GM18517 (cell line): Measurements from ENCODE around the gene HP.
"Not testable (repeated sequence)": the region's sequence is repeated elsewhere in the genome, so short reads cannot be mapped to it uniquely, and the experiment has no call there.

Experiments
- ATAC-seq: cut with Tn5 transposase; IDR thresholded peaks from one replicate; pipeline ENCODE4 v1.9.1; 2021; ENCODE audit warnings: mild to moderate bottlenecking, moderate library complexity; ENCODE audit not compliant: unreplicated experiment

The HP gene, protein sequence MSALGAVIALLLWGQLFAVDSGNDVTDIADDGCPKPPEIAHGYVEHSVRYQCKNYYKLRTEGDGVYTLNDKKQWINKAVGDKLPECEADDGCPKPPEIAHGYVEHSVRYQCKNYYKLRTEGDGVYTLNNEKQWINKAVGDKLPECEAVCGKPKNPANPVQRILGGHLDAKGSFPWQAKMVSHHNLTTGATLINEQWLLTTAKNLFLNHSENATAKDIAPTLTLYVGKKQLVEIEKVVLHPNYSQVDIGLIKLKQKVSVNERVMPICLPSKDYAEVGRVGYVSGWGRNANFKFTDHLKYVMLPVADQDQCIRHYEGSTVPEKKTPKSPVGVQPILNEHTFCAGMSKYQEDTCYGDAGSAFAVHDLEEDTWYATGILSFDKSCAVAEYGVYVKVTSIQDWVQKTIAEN

DNA sequence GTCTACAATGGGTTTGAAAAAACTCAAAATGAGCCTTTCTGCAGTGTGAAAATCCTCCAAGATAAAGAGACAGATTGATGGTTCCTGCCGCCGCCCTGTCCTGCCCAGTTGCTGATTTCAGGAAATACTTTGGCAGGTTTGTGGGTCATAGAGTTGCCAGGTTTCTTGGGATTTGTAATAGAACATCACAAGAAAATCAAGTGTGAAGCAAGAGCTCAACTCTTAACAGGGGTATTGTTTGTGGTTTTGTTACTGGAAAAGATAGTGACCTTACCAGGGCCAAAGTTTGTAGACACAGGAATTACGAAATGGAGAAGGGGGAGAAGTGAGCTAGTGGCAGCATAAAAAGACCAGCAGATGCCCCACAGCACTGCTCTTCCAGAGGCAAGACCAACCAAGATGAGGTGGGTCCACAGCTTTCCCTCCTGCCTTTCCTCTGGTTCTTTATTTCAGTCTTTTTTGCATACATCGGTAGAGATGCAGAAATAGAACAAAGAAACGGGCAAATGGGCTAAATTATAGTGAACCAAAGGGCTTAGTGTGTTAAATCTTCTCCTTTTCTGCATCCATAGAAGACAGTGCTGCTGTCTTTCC is at the start of gene HP:
TSS of gene HP (plus strand) at position 252 of the 594 bp plus-strand sequence. CDS start at position 400, 148 bp downstream.
- not testable (repeated sequence) for ATAC-seq

DNA sequence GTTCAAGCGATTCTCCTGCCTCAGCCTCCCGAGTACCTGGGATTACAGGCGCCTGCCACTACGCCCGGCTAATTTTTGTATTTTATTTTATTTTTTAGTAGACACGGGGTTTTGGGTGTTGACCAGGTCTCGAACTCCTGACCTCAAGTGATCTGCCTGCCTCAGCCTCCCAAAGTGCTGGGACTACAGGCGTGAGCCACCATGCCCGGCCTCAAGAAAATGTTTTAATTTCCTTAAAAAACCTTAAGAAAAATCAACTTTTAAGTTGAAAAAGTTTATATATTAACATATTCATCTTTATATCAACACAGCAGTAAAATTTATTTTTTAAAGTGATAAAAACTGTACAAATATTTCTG is 46.3 kb upstream of the HP start:
- not testable (repeated sequence) for ATAC-seq

DNA sequence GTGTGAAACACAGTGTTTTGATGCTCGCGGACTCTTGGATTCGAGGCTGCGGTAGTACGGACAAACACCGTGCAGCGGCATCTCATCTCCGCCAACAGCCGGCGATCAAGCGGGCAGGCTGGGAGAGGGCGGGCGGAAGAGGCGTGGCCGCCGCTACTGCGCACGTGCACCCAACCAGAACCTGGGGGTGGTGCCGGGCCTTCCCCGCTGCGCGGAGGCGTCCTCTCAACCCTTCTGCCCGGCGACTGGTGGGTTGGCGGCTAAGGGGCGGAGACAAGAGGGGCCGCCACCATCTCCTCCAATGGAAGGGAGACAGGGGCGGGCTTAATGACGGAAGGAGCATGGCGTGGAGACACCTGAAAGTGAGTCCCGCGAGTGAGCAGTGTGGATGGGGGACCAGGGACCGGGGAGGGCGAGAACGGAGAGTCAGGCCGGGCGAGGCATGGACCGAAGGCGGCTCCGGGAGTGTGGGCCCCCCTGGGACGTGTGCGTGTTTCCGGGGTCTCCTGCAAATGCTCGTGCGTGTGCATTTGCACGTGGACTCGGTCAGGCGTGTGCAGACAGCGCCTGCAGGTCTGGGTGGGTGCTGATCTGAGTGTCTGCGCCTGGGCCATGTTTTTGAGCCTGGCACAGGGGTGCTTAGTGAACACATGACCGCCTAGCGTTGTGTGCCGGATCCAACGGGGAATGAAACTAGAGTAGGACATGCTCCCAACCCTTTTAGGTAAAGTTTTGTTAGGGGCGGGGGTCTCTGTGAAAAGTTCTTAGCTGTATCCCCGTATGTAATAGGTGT is 45.7 kb upstream of the HP start, which contains the start of gene DHODH:
TSS of gene DHODH (plus strand) at position 321 of the 793 bp plus-strand sequence. CDS start at position 342, 21 bp downstream.
- ATAC-seq: peak; percentile 98

DNA sequence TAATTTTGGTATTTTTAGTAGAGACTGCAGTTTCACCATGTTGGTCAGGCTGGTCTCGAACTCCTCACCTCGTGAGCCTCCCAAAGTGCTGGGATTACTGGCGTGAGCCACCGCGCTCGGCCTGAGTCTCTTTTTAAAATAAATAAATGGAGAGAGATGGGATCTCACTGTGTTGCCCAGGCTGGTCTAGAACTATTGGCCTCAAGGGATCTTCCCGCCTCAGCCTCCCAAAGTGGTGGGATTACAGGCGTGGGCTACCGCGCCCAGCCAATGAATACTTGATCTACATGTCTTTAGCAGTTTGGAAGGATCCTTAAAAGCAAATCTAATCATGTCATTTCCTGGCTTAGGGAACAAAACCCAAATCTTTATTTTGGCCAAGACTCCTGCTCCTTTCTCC is 44.5 kb upstream of the HP start:
- ATAC-seq: no peak

DNA sequence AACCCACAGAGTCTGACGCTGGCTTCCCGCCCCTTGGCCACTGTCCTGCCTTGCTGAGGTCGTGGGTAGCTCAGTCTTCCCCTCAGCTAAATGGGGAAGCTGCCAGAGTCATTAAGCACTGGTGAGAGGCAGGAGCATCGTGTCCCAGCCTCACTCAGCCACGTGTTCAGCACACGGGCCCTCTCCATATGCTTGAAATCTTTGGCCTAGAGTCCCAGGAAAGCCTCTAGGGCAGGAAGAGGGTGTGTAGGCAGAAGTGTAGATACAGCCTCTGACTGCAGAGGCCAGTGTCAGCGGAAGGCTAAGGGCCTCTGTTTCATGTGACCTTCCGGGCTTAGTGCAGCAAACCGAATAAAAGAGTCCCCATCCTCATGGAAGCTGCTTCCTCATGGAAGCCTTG is 41.7 kb upstream of the HP start:
- ATAC-seq: no peak

DNA sequence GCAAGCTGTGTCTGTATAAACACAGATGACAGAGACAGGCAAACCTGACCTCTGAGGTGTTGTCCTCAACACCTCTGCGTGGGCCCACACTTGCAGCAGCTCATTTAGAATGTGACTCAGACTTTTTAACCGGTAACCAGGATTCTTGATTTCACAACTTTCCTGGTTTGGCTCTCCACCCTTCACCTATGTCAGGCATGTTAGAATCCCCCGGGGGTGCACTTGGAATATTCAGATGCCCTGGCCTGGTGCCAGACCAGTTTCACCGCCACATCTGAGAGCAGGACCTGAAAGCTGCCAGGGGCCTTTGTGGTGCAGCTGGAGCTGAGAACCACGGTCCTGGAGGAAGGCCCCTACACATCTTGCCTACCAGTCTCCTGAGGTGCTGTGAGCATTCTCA is 40.9 kb upstream of the HP start:
- ATAC-seq: no peak

DNA sequence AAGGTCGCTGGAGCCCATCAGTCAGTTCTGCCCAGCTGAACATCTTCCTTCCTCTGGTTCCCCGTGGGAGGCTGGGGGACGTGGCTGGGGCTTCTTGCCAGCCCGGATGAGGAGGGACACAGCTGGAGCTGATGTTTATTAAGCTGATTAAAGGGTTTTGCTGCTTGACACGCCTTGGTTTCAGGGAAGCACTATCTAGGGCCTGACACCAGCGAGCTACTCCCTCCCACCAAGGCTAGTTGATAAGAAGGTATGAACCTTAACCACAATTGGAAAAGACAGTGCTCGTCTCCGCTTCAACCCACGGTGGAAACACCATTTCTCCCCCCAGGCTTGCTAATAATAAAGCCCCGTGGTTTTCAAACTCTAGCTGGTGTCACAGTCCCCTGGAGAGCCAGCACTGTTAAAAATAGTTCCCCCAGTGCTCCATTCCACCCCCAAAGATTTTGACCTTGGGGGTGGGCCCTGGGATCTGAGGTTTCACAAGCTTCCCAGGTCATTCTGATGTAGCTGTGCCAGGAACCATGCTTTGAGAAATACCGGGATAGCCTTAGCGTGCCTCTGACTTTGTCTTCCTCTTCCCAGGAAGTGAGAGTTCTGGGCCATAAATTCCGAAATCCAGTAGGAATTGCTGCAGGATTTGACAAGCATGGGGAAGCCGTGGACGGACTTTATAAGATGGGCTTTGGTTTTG is 40.3 kb upstream of the HP start:
- no peak for ATAC-seq

DNA sequence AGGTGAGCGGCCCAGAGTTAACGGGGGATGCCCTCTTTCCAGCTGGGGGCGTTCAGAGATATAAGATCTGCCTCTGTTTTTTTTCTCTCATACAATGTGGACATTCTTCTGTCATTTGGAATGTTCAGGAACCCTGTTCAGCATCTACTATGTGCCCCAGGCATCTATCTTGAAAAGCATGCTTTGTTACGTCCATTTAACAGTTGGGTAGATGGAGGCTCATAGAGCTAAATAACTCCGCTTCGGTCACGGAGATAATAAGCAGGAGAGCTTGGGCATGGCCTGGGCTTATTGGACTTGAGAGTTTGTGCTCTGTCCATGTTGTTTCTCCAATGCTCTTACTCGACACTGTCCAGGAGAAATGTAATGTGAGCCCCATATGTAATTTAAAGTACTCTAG is 39.6 kb upstream of the HP start:
- no peak for ATAC-seq

DNA sequence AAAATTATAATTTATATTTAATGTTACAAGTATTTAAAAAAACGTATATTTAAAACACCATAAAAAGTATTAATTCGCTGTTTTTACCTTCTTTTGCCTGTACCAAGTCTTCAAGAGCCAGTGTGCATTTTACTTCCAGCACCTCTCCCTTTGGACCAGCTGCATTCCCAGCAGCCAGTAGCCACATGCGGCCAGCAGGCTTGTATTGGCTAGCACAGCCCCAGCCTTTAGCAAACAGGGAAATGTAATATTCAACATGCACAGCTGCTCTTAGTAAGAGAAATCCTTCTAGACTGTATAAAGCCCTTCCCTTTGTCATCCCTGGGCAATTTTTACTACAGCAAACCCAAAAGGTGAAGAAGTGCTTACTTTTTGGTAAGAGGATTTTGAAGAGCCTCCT is 39.2 kb upstream of the HP start:
- no peak for ATAC-seq

DNA sequence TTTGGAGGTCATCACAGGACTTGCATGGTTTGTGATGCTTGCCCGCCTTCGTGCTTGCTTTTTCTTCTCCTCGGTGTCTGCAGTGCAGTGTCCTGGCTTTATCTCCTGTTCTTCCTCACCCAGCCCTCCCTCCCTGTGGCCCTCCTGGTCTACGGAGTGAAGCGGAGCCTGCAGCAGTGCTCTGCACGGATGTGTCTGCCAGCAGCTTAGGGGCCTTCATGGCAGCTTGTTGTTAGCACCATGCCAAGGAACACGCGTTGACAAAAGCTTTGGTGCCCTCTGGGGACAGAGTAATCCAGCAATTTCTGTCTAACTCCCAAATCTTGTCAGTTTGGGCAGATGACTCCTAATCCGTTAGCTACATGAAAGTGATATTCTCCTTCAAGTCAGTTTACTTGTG is 35.8 kb upstream of the HP start:
- ATAC-seq: no peak

DNA sequence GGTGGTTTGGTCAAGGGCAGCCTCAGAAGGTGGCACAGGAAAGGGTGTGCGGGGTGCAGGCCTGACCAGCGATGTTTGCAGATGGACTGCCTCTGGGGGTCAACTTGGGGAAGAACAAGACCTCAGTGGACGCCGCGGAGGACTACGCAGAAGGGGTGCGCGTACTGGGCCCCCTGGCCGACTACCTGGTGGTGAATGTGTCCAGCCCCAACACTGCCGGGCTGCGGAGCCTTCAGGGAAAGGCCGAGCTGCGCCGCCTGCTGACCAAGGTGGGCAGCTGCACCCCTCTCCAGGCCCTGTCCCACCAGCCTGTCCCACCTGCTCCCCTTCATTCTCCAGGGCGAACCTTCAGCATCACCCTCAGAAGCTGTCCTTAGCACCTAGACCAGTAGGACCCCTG is 33.3 kb upstream of the HP start:
- no peak for ATAC-seq

DNA sequence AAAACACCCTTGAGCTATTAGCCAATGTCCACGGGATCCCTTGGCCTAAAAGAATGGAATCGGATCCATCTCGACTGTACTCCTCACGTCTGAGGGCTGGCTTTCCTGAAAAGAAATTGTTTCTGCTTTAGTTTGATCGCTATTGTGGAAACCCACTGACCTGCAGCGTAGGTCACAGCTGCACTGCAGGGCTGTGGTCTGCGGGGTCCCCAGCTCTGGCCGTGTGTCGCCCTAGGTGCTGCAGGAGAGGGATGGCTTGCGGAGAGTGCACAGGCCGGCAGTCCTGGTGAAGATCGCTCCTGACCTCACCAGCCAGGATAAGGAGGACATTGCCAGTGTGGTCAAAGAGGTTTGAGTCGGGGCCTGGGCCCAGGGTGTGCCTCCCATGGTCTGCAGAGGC is 32.2 kb upstream of the HP start:
- no peak for ATAC-seq

DNA sequence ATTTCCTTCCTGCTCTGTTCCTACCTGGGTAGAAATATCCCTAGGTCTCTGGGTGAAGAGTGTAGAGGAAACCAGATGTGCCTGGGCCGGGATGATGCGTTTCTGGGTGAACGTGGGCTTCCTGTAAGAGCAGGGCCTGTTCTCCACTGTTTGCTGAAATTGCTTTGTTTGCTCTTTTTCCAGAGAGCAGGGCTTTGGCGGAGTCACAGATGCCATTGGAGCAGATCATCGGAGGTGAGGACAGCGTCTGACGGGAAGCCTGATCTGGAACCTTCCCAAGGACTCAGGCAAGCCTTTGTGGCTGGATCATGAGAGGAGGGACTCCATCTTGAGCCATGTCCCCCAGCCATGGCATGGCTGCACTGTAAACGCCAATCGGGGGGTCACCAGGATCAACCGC is 30.3 kb upstream of the HP start:
- ATAC-seq: no peak

DNA sequence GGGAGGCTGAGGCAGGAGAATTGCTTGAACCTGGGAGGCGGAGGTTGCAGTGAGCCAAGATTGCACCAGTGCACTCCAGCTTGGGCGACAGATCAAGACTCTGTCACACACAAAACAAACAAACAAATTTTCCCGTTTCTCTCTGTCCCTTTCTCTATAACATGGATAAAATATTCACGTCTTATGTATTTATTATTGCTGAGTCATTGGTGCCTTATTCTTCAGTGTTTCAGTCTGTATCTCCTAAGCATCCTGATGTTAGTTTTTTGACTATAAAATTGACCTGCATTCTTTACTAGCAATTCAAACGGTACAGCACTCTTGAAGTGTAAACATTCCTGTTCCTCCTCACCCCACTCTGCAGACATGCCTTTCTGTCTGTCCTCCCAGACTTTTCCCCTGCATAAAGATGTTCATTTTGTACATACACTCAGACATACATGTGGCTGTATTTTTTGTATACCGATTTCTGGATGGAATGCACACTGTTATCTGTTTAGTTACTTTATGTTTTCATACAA is 29.4 kb upstream of the HP start:
- no peak for ATAC-seq

DNA sequence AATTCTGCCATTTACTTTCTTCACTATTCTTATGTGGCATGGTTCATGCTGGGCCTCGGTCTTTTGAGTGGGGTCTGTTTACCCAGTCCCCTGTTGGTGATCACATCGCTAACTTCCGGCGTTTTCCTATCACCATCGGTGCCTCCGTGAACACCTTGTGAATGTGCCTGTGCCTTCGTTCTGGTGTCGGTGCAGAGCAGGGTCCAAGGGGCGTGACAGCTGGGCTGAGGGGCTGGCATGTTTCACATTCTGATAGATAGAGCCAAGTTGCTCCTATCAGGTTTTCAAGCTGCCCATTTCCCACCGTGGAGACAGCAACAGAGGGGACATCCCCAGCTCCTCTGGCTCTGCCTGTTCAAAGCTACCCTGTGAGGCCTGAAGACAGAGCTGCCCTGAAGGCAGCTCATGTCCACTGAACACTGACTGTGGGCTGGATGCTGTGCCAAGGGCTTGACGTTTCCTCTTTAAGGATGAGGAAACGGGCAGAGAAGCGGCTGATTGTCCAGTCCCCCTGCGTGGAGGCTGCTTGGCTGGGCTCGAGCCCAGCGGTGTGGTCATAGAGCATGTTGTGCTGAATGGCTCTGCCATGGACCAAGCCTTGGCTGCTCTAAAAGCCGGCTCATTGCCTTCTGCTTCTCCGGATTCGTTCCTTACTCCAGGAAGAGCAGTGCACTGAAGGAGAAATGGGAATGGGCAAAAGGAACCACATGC is 28.7 kb upstream of the HP start:
- ATAC-seq: no peak

DNA sequence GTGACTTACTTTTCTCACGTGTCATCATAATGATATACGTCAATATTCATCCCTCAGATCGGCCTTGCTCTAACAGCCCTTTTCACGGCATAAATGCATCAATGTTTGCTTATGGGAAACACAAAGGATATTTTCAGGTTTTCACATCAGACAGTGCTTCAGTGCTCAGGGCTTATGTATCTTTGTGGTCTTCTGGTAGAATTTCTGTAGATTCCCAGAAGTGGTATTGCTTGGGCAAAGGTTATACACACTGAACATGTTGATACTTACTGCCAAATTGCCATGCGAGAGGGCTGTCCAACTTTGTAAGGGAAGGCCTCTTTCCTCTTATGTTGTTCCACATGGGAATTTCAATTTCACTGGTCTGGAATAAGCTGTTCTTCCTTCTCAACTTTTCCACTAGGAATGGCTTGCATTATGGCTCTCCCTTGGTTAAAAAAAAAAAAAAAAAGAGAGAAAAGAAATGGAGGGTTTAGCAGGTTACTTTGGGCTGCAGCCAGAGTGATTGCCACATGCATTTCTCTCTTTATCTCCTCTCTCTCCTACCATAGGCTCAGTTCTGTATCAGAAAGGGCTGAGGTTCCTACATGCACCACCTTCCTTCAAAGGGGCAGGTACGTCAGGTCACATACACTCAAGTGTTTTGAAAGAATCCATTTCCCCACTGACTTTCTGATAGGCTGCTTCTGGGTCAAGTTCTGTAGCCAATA is 26.5 kb upstream of the HP start:
- no peak for ATAC-seq

DNA sequence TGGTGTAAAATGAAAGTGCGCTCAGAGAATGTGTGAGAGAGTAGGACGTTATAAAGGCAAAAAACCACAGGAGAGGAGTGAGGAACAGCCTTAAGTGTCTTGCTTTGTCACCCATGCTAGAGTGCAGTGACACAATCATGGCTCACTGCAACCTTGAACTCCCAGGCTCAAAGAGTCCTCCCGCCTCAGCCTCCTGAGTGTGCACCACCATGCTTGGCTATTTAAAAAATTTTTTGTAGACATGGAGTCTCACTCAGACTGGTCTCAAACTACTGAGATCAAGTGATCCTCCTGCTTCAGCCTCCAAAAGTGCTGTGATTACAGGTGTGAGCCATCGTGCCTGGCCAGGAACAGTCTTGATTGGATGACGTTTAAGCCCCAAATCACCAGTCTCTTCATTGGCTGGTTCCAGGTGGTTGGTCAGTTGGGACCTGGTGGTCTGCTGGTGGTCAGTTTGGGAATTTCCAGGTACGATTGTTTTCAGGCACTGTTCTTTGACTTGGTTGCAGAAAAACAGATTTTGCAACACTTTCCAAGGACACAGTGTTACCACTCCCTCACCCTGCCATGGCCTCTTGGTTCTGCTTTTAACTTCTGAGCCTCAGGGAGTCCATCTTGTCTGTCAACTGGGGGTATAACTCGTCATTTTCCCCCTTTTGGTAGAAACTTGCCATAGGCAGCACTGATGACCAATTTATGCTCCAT is 24.6 kb upstream of the HP start:
- ATAC-seq: no peak

DNA sequence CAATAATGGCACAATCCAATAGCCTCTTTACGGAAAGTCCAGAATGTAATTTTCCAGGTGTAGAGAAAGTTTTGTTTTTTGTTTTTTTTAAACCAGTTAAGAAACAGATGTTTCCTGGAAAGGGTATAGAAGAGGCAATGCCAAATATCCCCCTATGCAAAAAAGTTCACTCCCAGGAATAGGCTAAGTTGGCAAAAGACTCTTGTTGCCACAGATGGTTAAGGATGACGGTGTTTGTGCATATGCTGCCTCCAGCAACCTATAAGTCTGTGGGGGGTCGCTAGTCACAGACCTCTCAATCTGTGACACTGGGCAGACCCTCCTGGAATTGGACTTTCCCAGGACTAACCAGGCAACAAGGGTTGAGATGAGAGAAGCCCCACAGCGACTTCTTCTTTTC is 20.9 kb upstream of the HP start:
- no peak for ATAC-seq

DNA sequence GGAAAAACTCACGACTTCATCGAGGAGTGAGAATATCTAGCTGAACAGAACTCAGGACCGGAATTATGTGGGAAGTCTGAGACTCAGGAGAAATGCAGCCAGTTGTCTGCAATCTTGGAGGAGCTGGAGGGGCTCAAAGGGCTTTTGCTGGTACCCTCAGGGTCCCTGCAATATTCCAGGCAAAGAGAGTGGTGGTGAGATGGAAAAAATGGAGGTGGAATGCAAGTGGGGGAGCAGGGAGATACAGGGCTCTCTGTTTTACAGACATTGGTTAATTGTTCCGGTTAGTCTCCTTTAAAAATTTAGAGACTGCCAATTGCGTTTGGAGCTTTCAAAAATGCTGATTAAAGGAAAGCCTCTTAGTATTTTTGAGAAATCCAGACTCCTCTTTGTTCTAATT is 18.2 kb upstream of the HP start:
- ATAC-seq: no peak
